Measurements from ENCODE around the gene ZKSCAN2. TPM values are rescaled to one million over a fixed set of nuclear protein-coding genes. Genes with fewer than 3 reads are reported as not detected.

ZKSCAN2 gene
- total RNA-seq, 1 donor = 7.3 TPM

DNA sequence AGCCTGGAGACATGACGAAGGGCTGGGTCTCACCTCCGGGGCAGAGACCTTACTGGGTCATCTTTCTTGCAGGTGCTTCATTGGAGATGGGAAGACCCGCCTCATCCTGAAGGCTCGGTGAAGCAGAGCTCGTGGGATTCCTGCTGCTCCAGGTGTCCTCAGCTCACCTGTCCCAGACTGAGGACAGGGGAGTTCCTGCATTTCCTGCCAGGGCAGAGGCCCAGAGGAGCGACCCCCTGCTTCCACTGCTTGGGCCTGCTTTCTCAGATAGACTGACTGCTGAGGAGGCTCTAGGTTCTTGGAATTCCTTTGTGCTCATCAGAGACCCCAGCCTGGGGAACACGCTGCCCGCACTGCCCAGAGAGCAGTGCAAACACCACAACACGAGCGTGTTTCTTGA, 29.3 kb downstream of the ZKSCAN2 start:
- DNase-seq (ENCODE audit: low read depth) = no peak
- TF ChIP-seq, protein P1, sequence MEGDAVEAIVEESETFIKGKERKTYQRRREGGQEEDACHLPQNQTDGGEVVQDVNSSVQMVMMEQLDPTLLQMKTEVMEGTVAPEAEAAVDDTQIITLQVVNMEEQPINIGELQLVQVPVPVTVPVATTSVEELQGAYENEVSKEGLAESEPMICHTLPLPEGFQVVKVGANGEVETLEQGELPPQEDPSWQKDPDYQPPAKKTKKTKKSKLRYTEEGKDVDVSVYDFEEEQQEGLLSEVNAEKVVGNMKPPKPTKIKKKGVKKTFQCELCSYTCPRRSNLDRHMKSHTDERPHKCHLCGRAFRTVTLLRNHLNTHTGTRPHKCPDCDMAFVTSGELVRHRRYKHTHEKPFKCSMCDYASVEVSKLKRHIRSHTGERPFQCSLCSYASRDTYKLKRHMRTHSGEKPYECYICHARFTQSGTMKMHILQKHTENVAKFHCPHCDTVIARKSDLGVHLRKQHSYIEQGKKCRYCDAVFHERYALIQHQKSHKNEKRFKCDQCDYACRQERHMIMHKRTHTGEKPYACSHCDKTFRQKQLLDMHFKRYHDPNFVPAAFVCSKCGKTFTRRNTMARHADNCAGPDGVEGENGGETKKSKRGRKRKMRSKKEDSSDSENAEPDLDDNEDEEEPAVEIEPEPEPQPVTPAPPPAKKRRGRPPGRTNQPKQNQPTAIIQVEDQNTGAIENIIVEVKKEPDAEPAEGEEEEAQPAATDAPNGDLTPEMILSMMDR (IDR thresholded peaks at IDR 0.05; ENCODE audit: insufficient read depth, low read length) = no peak
- no peak overlapping the region for H3K4me3 ChIP-seq (ENCODE audit: low read depth, low read length)

DNA sequence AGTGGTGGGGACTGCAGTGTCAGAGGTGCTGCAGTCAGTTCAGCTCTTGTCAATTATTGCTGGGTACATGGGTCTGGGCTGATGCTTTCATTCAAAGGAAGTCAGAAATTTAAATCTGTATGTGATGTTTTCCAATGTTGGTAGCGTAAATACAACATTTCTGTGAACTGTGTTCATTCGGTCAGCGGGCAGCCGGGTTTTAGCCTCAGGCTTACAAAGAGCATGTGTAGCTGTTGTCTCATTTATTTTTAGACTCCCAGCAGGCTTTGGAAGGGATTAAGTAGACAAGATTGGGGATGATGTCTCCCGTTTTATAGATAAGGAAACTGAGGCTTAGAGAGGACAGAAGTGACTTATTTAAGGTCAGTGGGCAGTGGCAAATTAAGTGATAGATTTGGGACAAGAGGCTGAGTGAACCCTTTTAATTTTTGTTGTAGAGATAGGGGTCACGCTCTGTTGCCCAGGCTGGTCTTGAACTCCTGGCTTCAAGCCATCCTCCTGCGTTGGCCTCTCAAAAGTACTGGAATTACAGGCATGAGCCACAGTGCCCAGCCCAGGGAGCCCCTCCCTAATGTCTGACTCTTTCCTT, 32.8 kb downstream of the ZKSCAN2 start:
- no peak for DNase-seq (ENCODE audit: low read depth)
- TF ChIP-seq, protein P1 (IDR thresholded peaks at IDR 0.05; ENCODE audit: insufficient read depth, low read length) = no peak
- H3K4me3 ChIP-seq (ENCODE audit: low read depth, low read length) = no peak overlapping the region

DNA sequence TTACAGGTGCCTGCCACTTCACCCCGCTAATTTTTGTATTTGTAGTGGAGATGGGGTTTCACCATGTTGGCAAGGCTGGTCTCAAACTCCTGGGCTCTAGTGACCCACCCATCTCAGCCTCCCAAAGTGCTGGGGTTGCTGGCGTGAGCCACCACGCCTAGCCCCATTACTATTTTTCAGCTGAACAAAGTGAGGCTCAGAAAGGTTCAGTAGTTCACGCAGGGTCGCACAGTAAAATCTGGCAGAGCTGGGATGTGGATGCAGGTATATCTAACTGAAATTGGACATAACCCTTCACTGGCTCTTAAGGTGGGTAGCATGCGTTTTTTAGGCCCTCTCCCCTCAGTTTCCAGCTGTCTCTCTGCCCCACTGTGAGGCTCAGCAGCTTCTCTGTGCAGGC, 33.7 kb downstream of the ZKSCAN2 start:
- H3K4me3 ChIP-seq (ENCODE audit: low read depth, low read length) = no peak overlapping the region
- DNase-seq (ENCODE audit: low read depth) = no peak
- TF ChIP-seq, protein P1 (IDR thresholded peaks at IDR 0.05; ENCODE audit: insufficient read depth, low read length) = no peak

DNA sequence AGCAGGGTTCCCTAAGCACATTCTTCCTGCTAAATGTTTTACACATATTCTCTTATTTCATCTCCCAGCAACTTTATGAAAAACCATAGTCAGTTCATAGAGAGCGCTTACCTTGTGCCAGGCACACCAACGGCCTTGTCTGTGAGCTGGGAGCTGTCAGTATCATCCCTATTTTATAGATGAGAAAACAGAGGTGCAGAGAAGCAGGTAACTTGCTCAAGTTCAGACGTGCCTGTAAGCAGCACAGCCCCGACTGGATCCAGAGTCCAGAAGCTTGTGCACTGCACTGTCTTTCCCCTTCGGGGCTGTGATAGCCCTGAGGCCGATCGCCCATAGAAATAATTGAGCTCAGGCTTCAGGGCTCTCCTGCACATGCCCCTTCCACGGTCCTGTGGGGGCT, 34.7 kb downstream of the ZKSCAN2 start:
- DNase-seq (ENCODE audit: low read depth) = no peak
- TF ChIP-seq, protein P1 (IDR thresholded peaks at IDR 0.05; ENCODE audit: insufficient read depth, low read length) = no peak
- H3K4me3 ChIP-seq (ENCODE audit: low read depth, low read length) = no peak overlapping the region

DNA sequence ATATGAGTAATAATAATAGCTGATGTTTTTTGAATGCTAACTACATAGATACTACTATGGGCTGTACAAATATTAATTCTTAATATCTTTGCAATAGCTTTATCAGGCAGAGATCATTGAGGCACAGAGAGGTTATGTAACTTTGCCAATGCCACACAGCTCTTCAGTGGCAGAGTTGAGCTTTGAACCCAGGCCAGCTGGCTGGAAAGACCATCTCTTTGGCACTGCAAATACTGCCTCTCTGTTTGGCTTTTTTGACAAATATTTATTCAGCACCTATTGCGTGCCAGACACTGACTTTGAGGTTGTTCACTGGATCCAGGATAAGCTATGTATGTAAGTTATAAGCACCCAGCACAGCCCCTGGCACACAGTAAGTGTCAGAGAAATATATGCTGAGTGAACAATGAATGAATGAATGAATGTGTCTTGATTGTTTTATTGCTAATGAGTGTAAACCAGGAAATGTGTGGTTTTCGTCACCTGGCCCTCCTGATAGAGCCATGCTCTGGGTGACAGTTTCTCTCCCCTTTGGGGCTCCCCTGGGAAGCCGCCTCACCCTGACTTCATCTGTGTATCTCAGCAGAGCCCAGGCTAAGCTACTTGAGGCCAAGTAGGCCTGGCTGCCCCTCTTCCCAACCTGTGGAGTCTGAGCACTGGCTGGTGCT, 38.4 kb downstream of the ZKSCAN2 start:
- TF ChIP-seq, protein P1 (IDR thresholded peaks at IDR 0.05; ENCODE audit: insufficient read depth, low read length) = no peak
- H3K4me3 ChIP-seq (ENCODE audit: low read depth, low read length) = no peak overlapping the region
- no peak for DNase-seq (ENCODE audit: low read depth)

DNA sequence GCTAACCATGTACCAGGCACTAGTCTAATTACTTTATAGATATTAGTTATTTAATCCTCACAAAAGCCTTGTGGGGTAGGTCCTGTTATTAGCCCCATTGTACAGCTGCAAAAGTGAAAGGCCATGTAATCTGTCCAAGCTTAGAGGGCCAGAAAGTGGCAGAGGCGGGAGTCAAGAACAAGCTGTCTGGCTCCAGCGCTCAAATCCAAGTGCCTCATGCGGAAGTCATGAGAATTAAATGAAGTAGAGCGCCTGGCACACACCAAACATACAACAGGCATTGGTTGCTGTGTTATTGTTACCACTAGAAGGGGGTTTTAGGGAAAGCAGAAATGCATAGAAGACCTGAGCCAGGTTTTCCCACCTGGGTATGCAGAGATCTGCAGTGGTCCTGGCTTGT, 39.7 kb downstream of the ZKSCAN2 start:
- no peak for DNase-seq (ENCODE audit: low read depth)
- TF ChIP-seq, protein P1 (IDR thresholded peaks at IDR 0.05; ENCODE audit: insufficient read depth, low read length) = no peak

More for the DNA sequence above, 39.7 kb downstream of the ZKSCAN2 start:
- no peak overlapping the region for H3K4me3 ChIP-seq (ENCODE audit: low read depth, low read length)

Data from fibroblast of the aortic adventitia (primary cell).